GM20000 (cell line): ENCODE measurements around the gene PCP4.

ENCODE experiments used
- DNase-seq: peaks from one replicate; pipeline ENCODE4 v3.0.0; 2012; ENCODE audit warnings: low spot score
- CTCF ChIP-seq: IDR thresholded peaks from 2 replicates; pipeline ENCODE4 v1.5.1; 2012; ENCODE audit warnings: mild to moderate bottlenecking, control low read depth; ENCODE audit errors: extremely low read depth, missing control alignments

Gene PCP4

GRCh38 chr21:39924577-39925308, 57.5 kb downstream of the PCP4 start:
- no peak for DNase-seq
- no peak for TF ChIP-seq CTCF

- TF ChIP-seq CTCF: no peak
- DNase-seq: no peak
These were observed 60.2 kb downstream of the PCP4 start for GRCh38 chr21:39927304-39927886.

DNA sequence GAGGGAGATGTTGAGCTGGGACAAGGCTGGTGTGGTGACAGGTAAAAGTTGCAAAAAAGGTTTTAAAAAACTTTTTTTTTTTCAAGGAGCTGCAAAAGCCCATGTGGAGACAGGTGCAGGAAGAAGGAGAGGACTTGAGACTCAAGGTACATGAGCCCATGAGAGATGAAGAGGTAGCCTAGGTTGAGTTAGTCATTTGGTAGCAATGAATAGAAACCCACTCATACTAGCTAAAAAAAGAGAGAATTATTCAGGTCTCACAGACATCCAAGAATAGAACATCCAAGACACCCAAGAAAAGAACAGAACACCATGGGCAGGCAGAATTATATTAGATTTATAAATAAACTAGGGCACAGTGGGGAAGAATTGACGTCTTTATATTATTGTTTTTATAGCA, 65.1 kb downstream of the PCP4 start:
- no peak for DNase-seq
- no peak for TF ChIP-seq CTCF

DNA sequence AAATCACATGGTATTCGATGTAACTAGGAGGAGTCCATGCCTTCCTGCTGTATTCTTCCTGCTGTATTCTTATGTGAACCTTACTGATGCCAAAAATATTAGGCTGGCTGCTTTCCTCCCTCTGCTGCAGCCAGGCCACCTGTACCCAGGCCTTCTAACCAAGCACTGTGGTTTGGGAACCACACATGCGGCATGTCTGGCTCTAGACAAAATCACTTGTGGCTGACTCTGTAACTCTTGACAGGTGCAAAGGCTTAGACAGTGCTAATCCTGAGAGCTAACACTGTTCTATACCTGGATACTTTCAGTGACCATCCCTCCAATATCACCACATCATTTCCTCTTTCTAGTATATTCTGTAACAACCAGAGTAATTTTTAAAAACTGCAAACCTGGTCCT, 67.7 kb downstream of the PCP4 start:
- no peak for TF ChIP-seq CTCF
- no peak for DNase-seq

DNA sequence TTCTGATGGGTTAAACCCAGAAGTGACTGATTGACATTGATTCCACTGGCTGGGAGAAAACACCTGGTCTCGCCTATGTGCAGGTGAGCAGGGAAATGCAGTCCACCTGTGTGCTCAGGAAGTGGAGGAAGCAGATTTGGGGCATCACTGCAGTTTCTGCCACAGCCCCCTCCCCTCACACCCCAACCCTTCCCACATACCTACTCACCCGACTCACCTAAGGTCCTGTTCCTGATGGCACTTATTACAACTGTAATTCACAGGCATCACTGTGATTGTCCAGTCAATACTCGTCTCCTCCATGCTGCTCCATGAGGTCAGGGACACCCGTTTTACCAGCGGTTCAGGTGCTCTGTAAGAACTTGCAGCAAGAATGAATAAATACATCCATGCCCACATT, 68.5 kb downstream of the PCP4 start:
- TF ChIP-seq CTCF: no peak

GRCh38 chr21:39938086-39938625, 70.9 kb downstream of the PCP4 start:
- TF ChIP-seq CTCF: no peak
- DNase-seq: no peak

More for the DNA sequence above, 68.5 kb downstream of the PCP4 start:
- DNase-seq: no peak

DNA sequence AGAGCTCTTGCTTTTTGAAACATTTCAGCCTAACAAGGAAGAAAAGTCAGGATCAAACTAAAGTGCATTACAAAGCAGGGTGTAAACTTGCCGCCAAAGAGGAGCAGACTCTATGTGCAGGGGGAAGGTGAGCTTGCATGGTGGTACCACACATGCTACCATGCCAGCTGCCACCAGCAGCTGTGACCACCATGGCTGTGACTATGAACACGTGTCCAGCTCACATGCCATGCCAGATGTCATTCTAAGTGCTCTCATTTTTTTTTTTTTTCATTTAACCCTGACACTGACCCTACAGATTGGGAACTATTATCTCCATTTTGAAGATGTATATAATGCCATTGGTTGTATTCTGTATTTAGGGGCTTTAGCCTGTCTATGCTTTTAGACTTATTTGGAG, 79.0 kb downstream of the PCP4 start:
- TF ChIP-seq CTCF: no peak
- no peak for DNase-seq
